Neural cell (in vitro differentiated cells): Measurements from ENCODE around the gene AWAT2.

ENCODE experiments used
- EZH2 ChIP-seq: fragments of 200-600, 300-800 bp; shearing (Covaris generic), sonication (generic); IDR thresholded peaks from 2 replicates; pipeline ENCODE4 v1.6.1; 2014; ENCODE audit warnings: antibody characterized with exemption, low read length, borderline replicate concordance, mild to moderate bottlenecking; ENCODE audit not compliant: insufficient read depth, poor library complexity, severe bottlenecking
- MXI1 ChIP-seq: fragments of 450-650 bp; conservative IDR thresholded peaks from 2 replicates; pipeline ENCODE4 v1.6.1; 2014; ENCODE audit warnings: antibody characterized with exemption, mild to moderate bottlenecking; ENCODE audit not compliant: poor library complexity, severe bottlenecking
- POLR2AphosphoS5 ChIP-seq: IDR thresholded peaks from 2 replicates; pipeline ENCODE4 v1.6.1; 2012
- RAD21 ChIP-seq: fragments of 450-650 bp; conservative IDR thresholded peaks from 2 replicates; pipeline ENCODE4 v1.6.1; 2014; ENCODE audit warnings: antibody characterized with exemption, mild to moderate bottlenecking, moderate library complexity
- TAF1 ChIP-seq: IDR thresholded peaks from 2 replicates; pipeline ENCODE4 v1.6.1; 2012; ENCODE audit warnings: low read depth
- TF ChIP-seq, protein P1 (sequence below): fragments of 450-650 bp; IDR thresholded peaks from 2 replicates; pipeline ENCODE4 v1.5.1; 2014; ENCODE audit warnings: antibody characterized with exemption, mild to moderate bottlenecking, moderate library complexity; ENCODE audit not compliant: poor library complexity, severe bottlenecking
- TF ChIP-seq, protein P2 (sequence below): IDR thresholded peaks from 2 replicates; pipeline ENCODE4 v1.6.1; 2012; ENCODE audit warnings: borderline replicate concordance

DNA sequence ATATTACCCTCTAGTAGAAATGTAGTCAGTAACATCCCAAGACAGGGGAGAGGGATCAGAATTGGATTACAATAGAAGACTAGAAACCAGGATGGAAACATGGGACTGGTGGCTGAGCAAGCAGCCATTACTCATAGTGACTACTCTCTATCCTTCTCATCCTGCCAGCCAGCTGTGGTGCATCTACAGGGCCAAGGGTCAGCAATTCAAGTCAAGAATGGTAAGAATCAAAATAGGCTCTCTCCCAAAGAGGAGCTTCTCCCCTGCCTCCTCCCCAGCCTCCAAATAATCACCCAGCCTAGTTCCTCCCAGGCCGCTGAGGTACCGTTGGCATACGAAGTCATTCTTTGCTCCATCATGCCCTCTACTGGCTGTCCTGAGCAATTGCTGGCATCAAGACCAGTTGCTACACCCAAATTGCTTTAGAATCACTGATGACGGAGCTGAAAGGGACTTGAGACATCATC, 19.4 kb downstream of the AWAT2 start:
- TF ChIP-seq, protein P1, sequence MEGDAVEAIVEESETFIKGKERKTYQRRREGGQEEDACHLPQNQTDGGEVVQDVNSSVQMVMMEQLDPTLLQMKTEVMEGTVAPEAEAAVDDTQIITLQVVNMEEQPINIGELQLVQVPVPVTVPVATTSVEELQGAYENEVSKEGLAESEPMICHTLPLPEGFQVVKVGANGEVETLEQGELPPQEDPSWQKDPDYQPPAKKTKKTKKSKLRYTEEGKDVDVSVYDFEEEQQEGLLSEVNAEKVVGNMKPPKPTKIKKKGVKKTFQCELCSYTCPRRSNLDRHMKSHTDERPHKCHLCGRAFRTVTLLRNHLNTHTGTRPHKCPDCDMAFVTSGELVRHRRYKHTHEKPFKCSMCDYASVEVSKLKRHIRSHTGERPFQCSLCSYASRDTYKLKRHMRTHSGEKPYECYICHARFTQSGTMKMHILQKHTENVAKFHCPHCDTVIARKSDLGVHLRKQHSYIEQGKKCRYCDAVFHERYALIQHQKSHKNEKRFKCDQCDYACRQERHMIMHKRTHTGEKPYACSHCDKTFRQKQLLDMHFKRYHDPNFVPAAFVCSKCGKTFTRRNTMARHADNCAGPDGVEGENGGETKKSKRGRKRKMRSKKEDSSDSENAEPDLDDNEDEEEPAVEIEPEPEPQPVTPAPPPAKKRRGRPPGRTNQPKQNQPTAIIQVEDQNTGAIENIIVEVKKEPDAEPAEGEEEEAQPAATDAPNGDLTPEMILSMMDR = peak; percentile 72
- TF ChIP-seq, protein P2, sequence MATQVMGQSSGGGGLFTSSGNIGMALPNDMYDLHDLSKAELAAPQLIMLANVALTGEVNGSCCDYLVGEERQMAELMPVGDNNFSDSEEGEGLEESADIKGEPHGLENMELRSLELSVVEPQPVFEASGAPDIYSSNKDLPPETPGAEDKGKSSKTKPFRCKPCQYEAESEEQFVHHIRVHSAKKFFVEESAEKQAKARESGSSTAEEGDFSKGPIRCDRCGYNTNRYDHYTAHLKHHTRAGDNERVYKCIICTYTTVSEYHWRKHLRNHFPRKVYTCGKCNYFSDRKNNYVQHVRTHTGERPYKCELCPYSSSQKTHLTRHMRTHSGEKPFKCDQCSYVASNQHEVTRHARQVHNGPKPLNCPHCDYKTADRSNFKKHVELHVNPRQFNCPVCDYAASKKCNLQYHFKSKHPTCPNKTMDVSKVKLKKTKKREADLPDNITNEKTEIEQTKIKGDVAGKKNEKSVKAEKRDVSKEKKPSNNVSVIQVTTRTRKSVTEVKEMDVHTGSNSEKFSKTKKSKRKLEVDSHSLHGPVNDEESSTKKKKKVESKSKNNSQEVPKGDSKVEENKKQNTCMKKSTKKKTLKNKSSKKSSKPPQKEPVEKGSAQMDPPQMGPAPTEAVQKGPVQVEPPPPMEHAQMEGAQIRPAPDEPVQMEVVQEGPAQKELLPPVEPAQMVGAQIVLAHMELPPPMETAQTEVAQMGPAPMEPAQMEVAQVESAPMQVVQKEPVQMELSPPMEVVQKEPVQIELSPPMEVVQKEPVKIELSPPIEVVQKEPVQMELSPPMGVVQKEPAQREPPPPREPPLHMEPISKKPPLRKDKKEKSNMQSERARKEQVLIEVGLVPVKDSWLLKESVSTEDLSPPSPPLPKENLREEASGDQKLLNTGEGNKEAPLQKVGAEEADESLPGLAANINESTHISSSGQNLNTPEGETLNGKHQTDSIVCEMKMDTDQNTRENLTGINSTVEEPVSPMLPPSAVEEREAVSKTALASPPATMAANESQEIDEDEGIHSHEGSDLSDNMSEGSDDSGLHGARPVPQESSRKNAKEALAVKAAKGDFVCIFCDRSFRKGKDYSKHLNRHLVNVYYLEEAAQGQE = no peak
- TF ChIP-seq POLR2AphosphoS5 (no peak), EZH2 (no peak), TAF1 (no peak), RAD21 (peak; percentile 71), MXI1 (no peak)
